GM12878 (cell line): Measurements from ENCODE around the gene ERI2. TPM values are rescaled to one million over a fixed set of nuclear protein-coding genes. Genes with fewer than 3 reads are reported as not detected.

ENCODE experiments used
- ATAC-seq: fragments of 200-7000 bp; cut with Tn5 transposase; 3 replicates; pipeline ENCODE4 v1.9.1; 2020; ENCODE audit warnings: mild to moderate bottlenecking, moderate library complexity
- BruUV-seq: library from RNA; stranded (reverse); fragments of 400-500 nt; replicated peaks from 2 replicates; lab custom pipeline; 2021; lab: Mats Ljungman, UMichigan
- CTCF ChIA-PET: fragments of 300-600 bp; sonication (Branson Sonifier 250); formaldehyde crosslinking; extraction: SDS; loops from one replicate; lab custom pipeline; 2021; ENCODE audit warnings: inconsistent platforms; lab: Yijun Ruan, JAX
- POLR2A ChIA-PET: fragments of 350-600 bp; formaldehyde crosslinking; extraction: SDS; loops from one replicate; lab custom pipeline; 2021; ENCODE audit warnings: inconsistent platforms; lab: Charles Lee
- RAD21 ChIA-PET: fragments of 300-600 bp; sonication (Branson Sonifier 250); formaldehyde crosslinking; loops from one replicate; lab custom pipeline; 2023; ENCODE audit warnings: antibody characterized with exemption; ENCODE audit not compliant: unreplicated experiment; lab: Charles Lee
- SMC1A ChIA-PET: fragments of 300-600 bp; sonication (Branson Sonifier 250); formaldehyde crosslinking; loops from one replicate; lab custom pipeline; 2023; ENCODE audit not compliant: unreplicated experiment, uncharacterized antibody; lab: Charles Lee
- DNase-seq: peaks from one replicate; pipeline ENCODE4 v3.0.0-alpha.2; 2011; ENCODE audit warnings: low read depth, low spot score
- FAIRE-seq: peaks from 3 replicates; lab custom pipeline; 2011; peaks lifted over from hg19 to GRCh38; lab: Jason Lieb, UNC
- H2AFZ ChIP-seq: 2 replicates; pipeline ENCODE4 v1.6.0; 2011; ENCODE audit warnings: low read depth, low read length, control low read depth; ENCODE audit not compliant: control insufficient read depth
- H3K27ac ChIP-seq: 2 replicates; pipeline ENCODE4 v1.5.1; 2011; ENCODE audit warnings: control low read depth; ENCODE audit not compliant: control insufficient read depth, insufficient read depth
- H3K27me3 ChIP-seq, 2 experiments: replicated peaks in 1 of 2; 2 replicates each; pipeline versions ENCODE4 v1.6.0 to v1.6.1; 2011; ENCODE audit warnings: low read length in 1 of 2; ENCODE audit not compliant: control insufficient read depth in 2 of 2, insufficient read depth in 2 of 2
- H3K36me3 ChIP-seq, 2 experiments: 2 replicates each; pipeline ENCODE4 v1.5.1; 2011; ENCODE audit warnings: low read length in 1 of 2; ENCODE audit not compliant: control insufficient read depth in 2 of 2, insufficient read depth in 2 of 2
- H3K4me1 ChIP-seq: 2 replicates; pipeline ENCODE4 v1.6.1; 2011; ENCODE audit warnings: mild to moderate bottlenecking, low read length, moderate library complexity, mixed read lengths; ENCODE audit not compliant: control insufficient read depth, insufficient read depth
- H3K4me2 ChIP-seq: 2 replicates; pipeline ENCODE4 v1.6.0; 2011; ENCODE audit warnings: control low read depth; ENCODE audit not compliant: control insufficient read depth, insufficient read depth
- H3K4me3 ChIP-seq: fragments of 200-600 bp; sonication (generic); 2 replicates; pipeline ENCODE4 v1.5.1; 2016
- H3K79me2 ChIP-seq: 2 replicates; pipeline ENCODE4 v1.6.0; 2011; ENCODE audit warnings: low read length; ENCODE audit not compliant: control insufficient read depth, insufficient read depth
- H3K9ac ChIP-seq: 2 replicates; pipeline ENCODE4 v1.8.0; 2011; ENCODE audit warnings: low read length, control low read depth, mixed read lengths; ENCODE audit not compliant: control insufficient read depth, insufficient read depth
- H3K9me3 ChIP-seq: replicated peaks from 3 replicates; pipeline ENCODE4 v1.5.1; 2011; ENCODE audit warnings: mild to moderate bottlenecking, low read length; ENCODE audit not compliant: control insufficient read depth, insufficient read depth
- H4K20me1 ChIP-seq: 2 replicates; pipeline ENCODE4 v1.6.0; 2011; ENCODE audit not compliant: control insufficient read depth, insufficient read depth
- FOXM1 ChIP-seq: IDR thresholded peaks from 2 replicates; pipeline ENCODE4 v1.6.1; 2012; ENCODE audit warnings: low read depth, mild to moderate bottlenecking, inconsistent platforms, low read length, moderate library complexity
- KAT2A ChIP-seq: conservative IDR thresholded peaks from 2 replicates; pipeline ENCODE4 v1.6.1; 2011; ENCODE audit warnings: low read depth, low read length; ENCODE audit not compliant: control insufficient read depth
- MEF2B ChIP-seq: fragments of 450-650 bp; IDR thresholded peaks from 2 replicates; pipeline ENCODE4 v1.6.1; 2018; ENCODE audit warnings: mild to moderate bottlenecking, moderate library complexity; ENCODE audit not compliant: partially characterized antibody, poor library complexity, severe bottlenecking
- RUNX3 ChIP-seq: IDR thresholded peaks from 2 replicates; pipeline ENCODE4 v1.6.1; 2012; ENCODE audit warnings: low read length, inconsistent platforms
- SIN3A ChIP-seq: IDR thresholded peaks from 2 replicates; pipeline ENCODE4 v1.6.1; 2012; ENCODE audit warnings: low read depth, low read length, improper control_type of control experiment
- SMAD1 ChIP-seq: fragments of 450-650 bp; IDR thresholded peaks from 2 replicates; pipeline ENCODE4 v1.6.1; 2018; ENCODE audit warnings: mild to moderate bottlenecking, low read depth; ENCODE audit not compliant: partially characterized antibody
- SP1 ChIP-seq: IDR thresholded peaks from one replicate; pipeline ENCODE4 v1.6.1; 2011; ENCODE audit warnings: low read depth, low read length
- SUPT20H ChIP-seq: IDR thresholded peaks from 2 replicates; pipeline ENCODE4 v1.6.1; 2011; ENCODE audit warnings: low read depth, mild to moderate bottlenecking, low read length, moderate library complexity, borderline replicate concordance; ENCODE audit not compliant: control insufficient read depth
- WGBS: methylation state at CpG from one replicate; pipeline ENCODE4 v1.1.6; 2016; ENCODE audit warnings: low lambda C conversion rate; ENCODE audit not compliant: insufficient replicate concordance, insufficient coverage; ENCODE audit errors: missing lambda C conversion rate; 5-methylcytosine and 5-hydroxymethylcytosine counted together
- in situ Hi-C: fragments of 300-500 bp; cut with MboI; formaldehyde crosslinking; loops from 9 replicates; pipeline ENCODE4 v1.14.3; 2018; ENCODE audit warnings: mixed read lengths
- intact Hi-C: fragments of 100-400 bp; cut with micrococcal nuclease; formaldehyde crosslinking; loops from one replicate; pipeline ENCODE4 v1.14.2; 2022; ENCODE audit not compliant: unreplicated experiment
- polyA plus RNA-seq, 11 experiments: library from polyadenylated mRNA; depleted of rRNA in 4 of 11; unstranded in 6 of 11; stranded (reverse) in 5 of 11; fragments of >200 nt; fragmentation: Nextera tagmentation in 4 of 11; fragmentation: Illumina TruSeq in 1 of 11; extraction: Ambion mirVana in 4 of 11; extraction: Trizol in 1 of 11; gene quantifications; 1 replicate in 1 of 11; 2 replicates in 10 of 11; pipeline versions ENCODE4 v1.2.1 to v1.2.3, GENCODE V29; 2011 to 2016; ENCODE audit warnings: inconsistent platforms in 2 of 11, missing spikeins in 2 of 11, low read depth in 1 of 11
- total RNA-seq, 4 experiments: library from RNA; depleted of rRNA in 3 of 4; stranded (reverse); fragments of >200 nt in 3 of 4; fragmentation: Illumina TruSeq in 1 of 4; extraction: Trizol in 1 of 4; gene quantifications; 2 replicates each; pipeline versions ENCODE4 v1.2.1 to v1.2.3, GENCODE V29; 2013 to 2021
- TF ChIP-seq, protein P1 (sequence below), 3 experiments: IDR thresholded peaks in 2 of 3; conservative IDR thresholded peaks in 1 of 3; 2 replicates each; pipeline ENCODE4 v1.5.1; 2011; ENCODE audit warnings: low read depth in 3 of 3, low read length in 3 of 3, mild to moderate bottlenecking in 3 of 3, control low read depth in 2 of 3, moderate library complexity in 2 of 3, inconsistent platforms in 1 of 3, mixed read lengths in 1 of 3; ENCODE audit not compliant: control insufficient read depth in 2 of 3, insufficient read depth in 1 of 3; ENCODE audit errors: extremely low read depth in 1 of 3
- TF ChIP-seq, protein P2 (sequence below): fragments of 450-650 bp; IDR thresholded peaks from 2 replicates; pipeline ENCODE4 v1.6.1; 2017; ENCODE audit warnings: antibody characterized with exemption, mild to moderate bottlenecking, moderate library complexity
- TF ChIP-seq, protein P3 (sequence below): fragments of 450-650 bp; IDR thresholded peaks from 2 replicates; pipeline ENCODE4 v1.6.1; 2016; ENCODE audit warnings: mild to moderate bottlenecking
- TF ChIP-seq, protein P4 (sequence below): fragments of 450-650 bp; IDR thresholded peaks from 2 replicates; pipeline ENCODE4 v1.6.1; 2017; ENCODE audit warnings: low read depth, mild to moderate bottlenecking, moderate library complexity

The ERI2 gene
- total and polyA plus RNA-seq, 10 of the 15 experiments (the other 5 are each of a cell fraction or from before 2014, with no cell fraction given): 7.7 to 35.5 (median 19.2) TPM

DNA sequence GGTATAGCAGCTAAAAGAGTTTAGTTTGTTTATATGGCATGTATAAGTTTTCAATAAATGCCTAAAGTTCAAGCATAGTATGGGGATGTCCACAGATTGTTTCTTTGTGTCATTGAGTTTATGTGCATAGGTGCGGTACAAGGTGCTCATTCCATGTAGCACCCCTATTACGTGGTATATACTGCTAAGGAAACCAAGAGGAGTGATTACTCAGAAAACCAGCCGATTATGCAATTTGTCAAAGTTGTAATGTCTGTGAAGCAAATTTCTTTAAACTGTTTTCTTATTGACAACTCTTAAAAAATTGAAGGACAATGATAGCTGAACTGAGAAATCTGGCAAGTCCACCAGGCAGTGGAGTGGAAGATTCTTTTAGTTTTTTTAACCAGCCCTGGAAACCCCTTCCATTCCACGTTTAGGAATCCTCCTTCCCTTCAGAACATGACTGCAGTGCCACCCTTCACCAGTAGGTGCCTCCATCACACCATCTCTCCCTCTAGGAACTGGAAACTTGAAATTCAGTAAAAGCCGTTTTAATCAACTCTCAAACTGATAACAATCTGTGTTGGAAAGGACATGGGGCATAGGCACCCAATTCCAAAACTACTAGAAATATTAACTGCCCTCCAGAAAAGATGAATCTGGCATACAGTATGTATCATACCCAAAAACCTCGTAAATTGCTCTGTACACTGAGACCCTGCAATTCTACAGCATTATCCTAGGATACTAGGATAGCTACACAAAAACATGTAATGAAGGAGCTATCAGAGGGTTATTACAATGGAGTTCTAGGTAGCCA is 43.5 kb upstream of the ERI2 start (continued):
- TF ChIP-seq, protein P1, sequence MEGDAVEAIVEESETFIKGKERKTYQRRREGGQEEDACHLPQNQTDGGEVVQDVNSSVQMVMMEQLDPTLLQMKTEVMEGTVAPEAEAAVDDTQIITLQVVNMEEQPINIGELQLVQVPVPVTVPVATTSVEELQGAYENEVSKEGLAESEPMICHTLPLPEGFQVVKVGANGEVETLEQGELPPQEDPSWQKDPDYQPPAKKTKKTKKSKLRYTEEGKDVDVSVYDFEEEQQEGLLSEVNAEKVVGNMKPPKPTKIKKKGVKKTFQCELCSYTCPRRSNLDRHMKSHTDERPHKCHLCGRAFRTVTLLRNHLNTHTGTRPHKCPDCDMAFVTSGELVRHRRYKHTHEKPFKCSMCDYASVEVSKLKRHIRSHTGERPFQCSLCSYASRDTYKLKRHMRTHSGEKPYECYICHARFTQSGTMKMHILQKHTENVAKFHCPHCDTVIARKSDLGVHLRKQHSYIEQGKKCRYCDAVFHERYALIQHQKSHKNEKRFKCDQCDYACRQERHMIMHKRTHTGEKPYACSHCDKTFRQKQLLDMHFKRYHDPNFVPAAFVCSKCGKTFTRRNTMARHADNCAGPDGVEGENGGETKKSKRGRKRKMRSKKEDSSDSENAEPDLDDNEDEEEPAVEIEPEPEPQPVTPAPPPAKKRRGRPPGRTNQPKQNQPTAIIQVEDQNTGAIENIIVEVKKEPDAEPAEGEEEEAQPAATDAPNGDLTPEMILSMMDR (IDR thresholded peaks at IDR 0.05 in 2 of 3, conservative IDR thresholded peaks at IDR 0.05 in 1 of 3; ENCODE audit: control insufficient read depth in 2 of 3, extremely low read depth in 1 of 3, insufficient read depth in 1 of 3, low read depth in 3 of 3, low read length in 3 of 3): peak; percentile 98 to 99 (median 98)
- TF ChIP-seq, protein P2, sequence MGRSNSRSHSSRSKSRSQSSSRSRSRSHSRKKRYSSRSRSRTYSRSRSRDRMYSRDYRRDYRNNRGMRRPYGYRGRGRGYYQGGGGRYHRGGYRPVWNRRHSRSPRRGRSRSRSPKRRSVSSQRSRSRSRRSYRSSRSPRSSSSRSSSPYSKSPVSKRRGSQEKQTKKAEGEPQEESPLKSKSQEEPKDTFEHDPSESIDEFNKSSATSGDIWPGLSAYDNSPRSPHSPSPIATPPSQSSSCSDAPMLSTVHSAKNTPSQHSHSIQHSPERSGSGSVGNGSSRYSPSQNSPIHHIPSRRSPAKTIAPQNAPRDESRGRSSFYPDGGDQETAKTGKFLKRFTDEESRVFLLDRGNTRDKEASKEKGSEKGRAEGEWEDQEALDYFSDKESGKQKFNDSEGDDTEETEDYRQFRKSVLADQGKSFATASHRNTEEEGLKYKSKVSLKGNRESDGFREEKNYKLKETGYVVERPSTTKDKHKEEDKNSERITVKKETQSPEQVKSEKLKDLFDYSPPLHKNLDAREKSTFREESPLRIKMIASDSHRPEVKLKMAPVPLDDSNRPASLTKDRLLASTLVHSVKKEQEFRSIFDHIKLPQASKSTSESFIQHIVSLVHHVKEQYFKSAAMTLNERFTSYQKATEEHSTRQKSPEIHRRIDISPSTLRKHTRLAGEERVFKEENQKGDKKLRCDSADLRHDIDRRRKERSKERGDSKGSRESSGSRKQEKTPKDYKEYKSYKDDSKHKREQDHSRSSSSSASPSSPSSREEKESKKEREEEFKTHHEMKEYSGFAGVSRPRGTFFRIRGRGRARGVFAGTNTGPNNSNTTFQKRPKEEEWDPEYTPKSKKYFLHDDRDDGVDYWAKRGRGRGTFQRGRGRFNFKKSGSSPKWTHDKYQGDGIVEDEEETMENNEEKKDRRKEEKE: no peak

DNA sequence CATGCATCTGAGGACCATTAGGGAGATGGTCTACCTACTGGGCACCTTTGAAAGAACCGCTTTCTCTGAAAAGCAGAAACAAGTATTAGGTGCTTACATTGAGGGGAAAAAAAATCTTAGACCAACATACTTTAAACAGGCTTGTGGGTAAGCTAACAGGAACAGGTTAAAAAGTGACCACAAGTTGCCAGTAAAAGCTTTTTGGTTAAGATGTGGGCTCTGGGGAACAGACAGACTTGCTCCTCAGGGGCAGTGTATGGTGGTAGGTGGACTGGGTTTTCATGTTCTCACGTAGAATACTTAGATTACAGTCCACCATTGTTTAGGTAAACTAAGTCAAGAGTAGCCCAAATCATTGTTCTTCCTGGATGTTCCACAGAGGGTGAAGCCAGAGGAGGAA is 41.3 kb upstream of the ERI2 start:
- CTCF ChIA-PET: interaction anchor here (0.9 to 5.4 kb wide), 11 partner anchors 10 to 453 kb away, joined by 3 to 58 read pairs (median 8); no protein-coding TSS in a partner anchor
- intact Hi-C loops: loop anchor here (5.0 kb wide), 1 partner anchor 40 kb away; the partner anchor contains the start of genes ERI2 and REXO5
- Histone ChIP-seq H3K36me3 (peaks cover 6% of the 10 kb centered on the region in 2 experiments; a peak in 3 of 4 replicates), H3K4me2 (no peak overlapping the region), H3K27me3 (no peaks in the 10 kb centered on the region), H3K9me3 (no peaks in the 10 kb centered on the region), H3K79me2 (no peaks in the 10 kb centered on the region), H3K4me3 (no peak overlapping the region), H3K4me1 (no peaks in the 10 kb centered on the region), H3K9ac (no peak overlapping the region), H4K20me1 (no peaks in the 10 kb centered on the region), H3K27ac (no peak overlapping the region), H2AFZ (no peak overlapping the region)
- BruUV-seq: no TSS peak
- RAD21 ChIA-PET: interaction anchor here (0.8 to 2.8 kb wide), 7 partner anchors 27 to 234 kb away, joined by 3 to 11 read pairs (median 5); partner anchors contain the start of genes ERI2 and REXO5
- in situ Hi-C loops: no loop called here
- SMC1A ChIA-PET: interaction anchor here (0.6 to 3.9 kb wide), 12 partner anchors 10 to 475 kb away, joined by 3 to 20 read pairs (median 4); no protein-coding TSS in a partner anchor
- 8% methylated on average over 2 of the region's 2 CpGs for WGBS
- no peak for DNase-seq
- FAIRE-seq: no peak
- POLR2A ChIA-PET: no interaction called here
- peak; percentile 25; the same call in 2 of the 3 replicates for ATAC-seq
- TF ChIP-seq RUNX3 (peak; percentile 26; the same call in 1 of the 2 replicates), SIN3A (no peak), MEF2B (peak; percentile 67), SMAD1 (no peak), KAT2A (no peak), FOXM1 (no peak), SP1 (no peak), SUPT20H (no peak)
- TF ChIP-seq, protein P3, sequence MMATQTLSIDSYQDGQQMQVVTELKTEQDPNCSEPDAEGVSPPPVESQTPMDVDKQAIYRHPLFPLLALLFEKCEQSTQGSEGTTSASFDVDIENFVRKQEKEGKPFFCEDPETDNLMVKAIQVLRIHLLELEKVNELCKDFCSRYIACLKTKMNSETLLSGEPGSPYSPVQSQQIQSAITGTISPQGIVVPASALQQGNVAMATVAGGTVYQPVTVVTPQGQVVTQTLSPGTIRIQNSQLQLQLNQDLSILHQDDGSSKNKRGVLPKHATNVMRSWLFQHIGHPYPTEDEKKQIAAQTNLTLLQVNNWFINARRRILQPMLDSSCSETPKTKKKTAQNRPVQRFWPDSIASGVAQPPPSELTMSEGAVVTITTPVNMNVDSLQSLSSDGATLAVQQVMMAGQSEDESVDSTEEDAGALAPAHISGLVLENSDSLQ: no peak
- TF ChIP-seq, protein P4, sequence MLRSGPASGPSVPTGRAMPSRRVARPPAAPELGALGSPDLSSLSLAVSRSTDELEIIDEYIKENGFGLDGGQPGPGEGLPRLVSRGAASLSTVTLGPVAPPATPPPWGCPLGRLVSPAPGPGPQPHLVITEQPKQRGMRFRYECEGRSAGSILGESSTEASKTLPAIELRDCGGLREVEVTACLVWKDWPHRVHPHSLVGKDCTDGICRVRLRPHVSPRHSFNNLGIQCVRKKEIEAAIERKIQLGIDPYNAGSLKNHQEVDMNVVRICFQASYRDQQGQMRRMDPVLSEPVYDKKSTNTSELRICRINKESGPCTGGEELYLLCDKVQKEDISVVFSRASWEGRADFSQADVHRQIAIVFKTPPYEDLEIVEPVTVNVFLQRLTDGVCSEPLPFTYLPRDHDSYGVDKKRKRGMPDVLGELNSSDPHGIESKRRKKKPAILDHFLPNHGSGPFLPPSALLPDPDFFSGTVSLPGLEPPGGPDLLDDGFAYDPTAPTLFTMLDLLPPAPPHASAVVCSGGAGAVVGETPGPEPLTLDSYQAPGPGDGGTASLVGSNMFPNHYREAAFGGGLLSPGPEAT: no peak
